ENCODE results near the gene MED12.
A peak's percentile ranks its signal among the peaks of the same experiment; 100 is the strongest.

Gene MED12

DNA sequence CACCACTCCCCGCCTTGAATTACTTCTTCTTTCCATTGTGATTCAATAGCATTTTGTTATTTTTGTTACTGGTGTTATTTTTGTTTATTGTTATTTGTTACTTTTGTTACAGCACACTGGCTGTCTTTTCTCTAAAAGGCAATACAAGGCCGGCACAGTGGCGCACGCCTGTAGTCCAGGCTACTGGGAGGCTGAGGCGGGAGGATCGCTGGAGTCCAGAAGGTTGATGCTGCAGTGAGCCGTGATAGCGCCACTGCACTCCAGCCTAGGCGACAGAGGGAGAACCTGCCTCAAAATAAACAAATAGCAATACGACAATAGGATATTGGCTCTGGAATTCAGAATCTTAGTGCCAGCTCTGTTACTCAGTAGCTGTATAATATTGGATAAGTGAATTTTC, 1.0 kb upstream of the MED12 start:
- no peak for TF ChIP-seq CTCF (IDR thresholded peaks at IDR 0.05; ENCODE audit: low read depth, low read length)
- no peak for DNase-seq (ENCODE audit: low read depth in 2 of 2)
- no peak overlapping the region for H3K4me3 ChIP-seq (replicated peaks in 1 of 2; ENCODE audit: low read depth in 2 of 2, low read length in 2 of 2)

- DNase-seq (ENCODE audit: low read depth in 2 of 2), result no peak
- H3K4me3 ChIP-seq (replicated peaks in 1 of 2; ENCODE audit: low read depth in 2 of 2, low read length in 2 of 2), result peak overlapping the region; percentile 62 to 67
- TF ChIP-seq CTCF (IDR thresholded peaks at IDR 0.05; ENCODE audit: low read depth, low read length), result no peak
Measured at GRCh38 chrX:71118985-71119535, 664 bp downstream of the MED12 start.

DNA sequence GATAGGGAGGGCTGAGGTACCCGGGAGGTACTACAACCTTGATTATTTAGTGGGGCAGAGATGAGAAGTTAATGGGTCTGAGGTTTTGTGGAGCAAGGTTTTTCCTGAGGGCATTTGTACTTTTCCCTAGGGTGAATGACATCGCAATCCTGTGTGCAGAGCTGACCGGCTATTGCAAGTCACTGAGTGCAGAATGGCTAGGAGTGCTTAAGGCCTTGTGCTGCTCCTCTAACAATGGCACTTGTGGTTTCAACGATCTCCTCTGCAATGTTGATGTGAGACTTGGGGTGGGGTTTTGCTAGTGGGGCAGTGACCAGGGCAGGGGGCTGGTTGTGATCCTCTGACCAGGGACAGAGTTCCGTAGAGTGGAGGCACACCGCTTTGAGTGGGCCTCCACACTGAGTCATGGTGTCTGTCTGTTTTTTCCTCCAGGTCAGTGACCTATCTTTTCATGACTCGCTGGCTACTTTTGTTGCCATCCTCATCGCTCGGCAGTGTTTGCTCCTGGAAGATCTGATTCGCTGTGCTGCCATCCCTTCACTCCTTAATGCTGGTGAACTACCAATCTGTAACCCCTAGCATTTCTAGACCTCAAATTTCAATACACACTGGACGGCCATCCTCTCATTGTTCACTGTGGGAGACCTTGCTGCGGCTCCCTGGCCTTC, 9.9 kb downstream of the MED12 start:
- DNase-seq (ENCODE audit: low read depth in 2 of 2), result peak in 1 of 2 donors; percentile 35
- H3K4me3 ChIP-seq (replicated peaks in 1 of 2; ENCODE audit: low read depth in 2 of 2, low read length in 2 of 2), result no peak overlapping the region
- TF ChIP-seq CTCF (IDR thresholded peaks at IDR 0.05; ENCODE audit: low read depth, low read length), result no peak

DNA sequence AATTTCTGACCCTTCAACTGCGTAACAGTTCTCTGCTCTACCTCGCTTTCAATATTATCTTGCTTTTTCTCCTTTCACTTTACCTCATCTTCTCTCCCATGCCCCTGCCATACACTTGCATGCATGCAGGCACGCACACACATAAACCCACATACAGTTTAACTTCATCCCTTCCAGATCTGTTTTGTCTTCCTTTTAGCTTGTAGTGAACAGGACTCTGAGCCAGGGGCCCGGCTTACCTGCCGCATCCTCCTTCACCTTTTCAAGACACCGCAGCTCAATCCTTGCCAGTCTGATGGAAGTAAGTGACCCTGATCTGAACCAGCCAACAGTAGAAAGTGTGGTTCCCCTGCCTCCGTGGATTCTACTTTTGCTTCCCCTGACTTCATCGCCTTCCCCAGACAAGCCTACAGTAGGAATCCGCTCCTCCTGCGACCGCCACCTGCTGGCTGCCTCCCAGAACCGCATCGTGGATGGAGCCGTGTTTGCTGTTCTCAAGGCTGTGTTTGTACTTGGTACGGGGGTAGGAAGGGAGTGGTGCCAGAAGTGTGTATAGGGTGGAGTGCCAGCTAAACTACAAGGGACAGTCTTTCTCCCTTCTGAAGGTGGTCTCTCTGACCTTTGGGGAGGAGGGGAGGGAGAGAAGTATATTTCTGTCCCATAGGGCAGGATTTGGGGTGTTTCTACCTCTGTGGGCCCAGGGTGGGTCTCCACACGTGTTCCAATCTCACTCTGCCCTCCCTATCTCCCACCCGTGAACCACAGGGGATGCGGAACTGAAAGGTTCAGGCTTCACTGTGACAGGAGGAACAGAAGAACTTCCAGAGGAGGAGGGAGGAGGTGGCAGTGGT, 10.7 kb downstream of the MED12 start:
- peak; percentile 66 for DNase-seq (ENCODE audit: low read depth in 2 of 2)
- TF ChIP-seq CTCF (IDR thresholded peaks at IDR 0.05; ENCODE audit: low read depth, low read length), result peak; percentile 75
- no peak overlapping the region for H3K4me3 ChIP-seq (replicated peaks in 1 of 2; ENCODE audit: low read depth in 2 of 2, low read length in 2 of 2)

DNA sequence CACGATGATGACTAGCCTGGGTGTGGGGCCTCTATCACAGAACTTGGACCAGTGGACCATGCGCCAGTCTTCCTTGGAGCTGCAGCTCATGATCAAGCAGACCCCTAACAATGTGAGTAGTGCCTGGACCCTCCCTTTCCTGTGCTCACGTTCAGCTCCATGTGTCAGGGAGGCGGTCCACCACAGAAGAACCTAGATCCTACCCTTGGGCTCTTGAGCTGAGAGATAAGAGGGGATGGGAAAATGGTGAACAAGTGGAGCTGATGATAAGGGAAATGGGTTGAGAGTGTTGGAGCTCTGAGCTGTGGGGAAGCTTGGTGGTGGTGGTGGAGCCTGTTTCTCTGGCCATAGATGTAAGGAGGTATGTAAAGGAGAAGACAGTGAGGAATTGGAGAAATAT, 13.1 kb downstream of the MED12 start:
- H3K4me3 ChIP-seq (replicated peaks in 1 of 2; ENCODE audit: low read depth in 2 of 2, low read length in 2 of 2), result no peak overlapping the region
- DNase-seq (ENCODE audit: low read depth in 2 of 2), result no peak
- no peak for TF ChIP-seq CTCF (IDR thresholded peaks at IDR 0.05; ENCODE audit: low read depth, low read length)

- DNase-seq (ENCODE audit: low read depth in 2 of 2), result no peak
- no peak for TF ChIP-seq CTCF (IDR thresholded peaks at IDR 0.05; ENCODE audit: low read depth, low read length)
- H3K4me3 ChIP-seq (replicated peaks in 1 of 2; ENCODE audit: low read depth in 2 of 2, low read length in 2 of 2), result no peak overlapping the region
Measured at GRCh38 chrX:71140440-71140839, 22.0 kb downstream of the MED12 start.
